SH-SY5Y (cell line): ENCODE measurements around the gene MYO1E.

Experiments
- GATA2 ChIP-seq: IDR thresholded peaks from 2 replicates; pipeline ENCODE4 v1.6.1; 2011; ENCODE audit warnings: mild to moderate bottlenecking, low read depth, low read length
- GATA3 ChIP-seq: IDR thresholded peaks from 2 replicates; pipeline ENCODE4 v1.6.1; 2011; ENCODE audit warnings: low read depth, mild to moderate bottlenecking, low read length, moderate library complexity

GRCh38 chr15:59157840-59158700 is 214.6 kb downstream of the MYO1E start:
- TF ChIP-seq GATA2: no peak
- TF ChIP-seq GATA3: no peak
